Ascending aorta (tissue), 2 donors: Measurements from ENCODE around the gene PANX2. TPM values are rescaled to one million over a fixed set of nuclear protein-coding genes. Genes with fewer than 3 reads are reported as not detected.
"Not testable (repeated sequence)": the region's sequence is repeated elsewhere in the genome, so short reads cannot be mapped to it uniquely, and the experiment has no call there.

Source experiments
- DNase-seq, 2 donors: peaks; one replicate each; pipeline ENCODE4 v3.0.0-alpha.2; 2019; ENCODE audit warnings: low spot score in 2 of 2
- H3K27ac ChIP-seq, 2 donors: fragments of 200-600 bp; sonication (generic); one replicate each; pipeline ENCODE4 v1.5.1; 2016 to 2017; ENCODE audit warnings: mild to moderate bottlenecking in 1 of 2
- H3K27me3 ChIP-seq: fragments of 200-600 bp; sonication (generic); one replicate; pipeline ENCODE4 v1.5.1; 2017
- H3K36me3 ChIP-seq, 2 donors: fragments of 200-600 bp; sonication (generic); one replicate each; pipeline ENCODE4 v1.5.1; 2016
- H3K4me1 ChIP-seq, 2 donors: fragments of 200-600 bp; sonication (generic); one replicate each; pipeline ENCODE4 v1.5.1; 2016 to 2017; ENCODE audit warnings: mild to moderate bottlenecking in 1 of 2
- H3K4me3 ChIP-seq, 2 donors: fragments of 200-600 bp; sonication (generic); one replicate each; pipeline ENCODE4 v1.5.1; 2016 to 2017; ENCODE audit warnings: mild to moderate bottlenecking in 1 of 2
- H3K9me3 ChIP-seq, 2 donors: fragments of 200-600 bp; sonication (generic); one replicate each; pipeline ENCODE4 v1.5.1; 2016
- CTCF ChIP-seq, 3 experiments: fragments of 200-600 bp in 2 of 3; fragments of 450-650 bp in 1 of 3; sonication (generic) in 2 of 3; IDR thresholded peaks; one replicate each; pipeline ENCODE4 v1.5.1; 2016 to 2019; ENCODE audit warnings: antibody characterized with exemption in 3 of 3, mild to moderate bottlenecking in 1 of 3, moderate library complexity in 1 of 3
- intact Hi-C: fragments of 100-400 bp; cut with DNase I; formaldehyde crosslinking; loops from one replicate; pipeline ENCODE4 v1.15.1; 2023
- total RNA-seq: library from RNA; depleted of rRNA; stranded (reverse); fragments of >200 nt; gene quantifications from one replicate; pipeline ENCODE4 v1.1.0, GENCODE V29; 2016

PANX2 gene
- total RNA-seq, 1 donor from 2014 or later = 0.32 TPM

- intact Hi-C loops = loop anchor here (5.0 kb wide), 4 partner anchors 39 to 351 kb away; partner anchors contain the start of genes LMF2, NCAPH2 and ZBED4
- H3K27me3 ChIP-seq = no peaks in the 10 kb centered on the region
Measured at GRCh38 chr22:50203288-50203687, 32.8 kb downstream of the PANX2 start.

GRCh38 chr22:50204571-50204970 lies 34.0 kb downstream of the PANX2 start:
- no peak overlapping the region for H3K4me3 ChIP-seq
- H3K36me3 ChIP-seq = peaks cover 26 to 31% of the 10 kb centered on the region in 2 donors
- H3K4me1 ChIP-seq = peaks cover 13 to 14% of the 10 kb centered on the region in 2 donors
- TF ChIP-seq CTCF (IDR thresholded peaks at IDR 0.05) = no peak
- no peaks in the 10 kb centered on the region for H3K9me3 ChIP-seq
- no peak for DNase-seq
- H3K27me3 ChIP-seq = no peaks in the 10 kb centered on the region
- H3K27ac ChIP-seq = no peak overlapping the region
- intact Hi-C loops = loop anchor here (5.0 kb wide), 4 partner anchors 38 to 352 kb away; partner anchors contain the start of genes LMF2, NCAPH2 and ZBED4

More at GRCh38 chr22:50203288-50203687, 32.8 kb downstream of the PANX2 start:
- no peak overlapping the region for H3K27ac ChIP-seq
- H3K4me1 ChIP-seq = peaks cover 13 to 14% of the 10 kb centered on the region in 2 donors
- no peak for TF ChIP-seq CTCF (IDR thresholded peaks at IDR 0.05)
- H3K4me3 ChIP-seq = no peak overlapping the region
- DNase-seq = no peak
- H3K9me3 ChIP-seq = no peaks in the 10 kb centered on the region
- H3K36me3 ChIP-seq = peaks cover 22 to 23% of the 10 kb centered on the region in 2 donors

- not testable (repeated sequence) for H3K27ac ChIP-seq
- intact Hi-C loops = loop anchor here (5.0 kb wide), 4 partner anchors 37 to 353 kb away; partner anchors contain the start of genes LMF2, NCAPH2 and ZBED4
- peaks cover 27 to 31% of the 10 kb centered on the region in 2 donors for H3K36me3 ChIP-seq
Measured at GRCh38 chr22:50204998-50205397, 34.5 kb downstream of the PANX2 start.

GRCh38 chr22:50205781-50206569 lies 35.4 kb downstream of the PANX2 start:
- Histone ChIP-seq H3K36me3 (peaks cover 37 to 40% of the 10 kb centered on the region in 2 donors), H3K9me3 (no peaks in the 10 kb centered on the region), H3K27ac (no peak overlapping the region), H3K4me3 (no peak overlapping the region), H3K27me3 (no peaks in the 10 kb centered on the region), H3K4me1 (peaks cover 7 to 10% of the 10 kb centered on the region in 2 donors)
- TF ChIP-seq CTCF (IDR thresholded peaks at IDR 0.05) = no peak
- no peak for DNase-seq
- intact Hi-C loops = no loop called here

More at GRCh38 chr22:50204998-50205397, 34.5 kb downstream of the PANX2 start:
- not testable (repeated sequence) for H3K9me3 ChIP-seq, H3K27me3 ChIP-seq, H3K4me1 ChIP-seq, DNase-seq, H3K4me3 ChIP-seq

- TF ChIP-seq CTCF (IDR thresholded peaks at IDR 0.05) = peak in 1 of 3 experiments; percentile 14
- no peak for DNase-seq
- Histone ChIP-seq H3K4me1 (peaks cover 6 to 7% of the 10 kb centered on the region in 2 donors), H3K36me3 (peaks cover 39 to 46% of the 10 kb centered on the region in 2 donors), H3K9me3 (no peaks in the 10 kb centered on the region), H3K4me3 (no peak overlapping the region), H3K27ac (no peak overlapping the region), H3K27me3 (no peaks in the 10 kb centered on the region)
- intact Hi-C loops = no loop called here
Measured at GRCh38 chr22:50206599-50206998, 36.1 kb downstream of the PANX2 start.
